ENCODE results near the gene ATG101.

ATG101 gene

DNA sequence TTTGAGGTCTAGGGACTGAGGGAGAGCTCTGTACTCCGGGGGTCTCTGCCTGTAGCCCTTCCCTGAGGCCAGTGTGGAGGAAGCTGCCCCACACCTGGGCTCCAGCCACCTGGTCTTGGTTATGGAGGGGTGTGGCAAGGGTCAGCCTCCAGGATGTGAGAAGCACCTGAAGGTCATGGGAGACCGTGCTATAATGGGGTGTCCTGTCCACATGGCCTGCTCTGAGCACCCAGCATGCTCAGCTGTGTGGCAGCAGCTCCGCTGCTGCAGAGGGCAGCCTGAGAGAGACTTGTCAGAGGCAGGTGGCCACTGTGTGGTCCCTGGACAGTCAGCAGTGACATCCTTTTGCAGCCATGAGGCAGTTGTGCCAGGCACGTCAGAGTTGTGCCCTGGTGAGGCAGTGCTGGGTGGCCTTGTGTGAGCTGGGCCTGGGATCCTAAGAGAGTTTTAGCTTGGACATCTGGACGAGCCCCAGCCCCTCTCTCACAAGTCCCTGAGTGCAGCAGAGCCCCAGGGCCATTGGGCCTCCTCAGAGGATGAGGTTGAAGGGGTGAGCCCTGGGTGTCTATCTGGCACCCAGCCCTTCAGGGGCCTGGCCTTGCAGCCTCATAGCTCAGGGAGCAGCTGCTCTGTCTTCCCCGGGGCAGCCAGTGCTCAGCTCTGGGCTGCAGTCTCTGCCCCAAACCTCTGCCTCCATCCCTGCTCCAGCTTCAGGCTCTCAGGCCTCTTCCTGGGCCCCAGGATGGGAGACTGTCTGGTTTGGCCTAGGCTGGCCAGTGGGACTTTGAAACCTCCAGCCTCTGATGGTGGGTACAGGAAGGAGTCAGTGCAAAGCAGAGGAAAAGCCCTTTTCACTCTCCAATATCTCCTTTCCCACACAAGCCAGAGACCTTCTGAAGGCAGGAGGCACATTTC lies 7.4 kb upstream of the ATG101 start:
- peaks cover 24% of the 10 kb centered on the region for H3K4me1 Mint-ChIP-seq

DNA sequence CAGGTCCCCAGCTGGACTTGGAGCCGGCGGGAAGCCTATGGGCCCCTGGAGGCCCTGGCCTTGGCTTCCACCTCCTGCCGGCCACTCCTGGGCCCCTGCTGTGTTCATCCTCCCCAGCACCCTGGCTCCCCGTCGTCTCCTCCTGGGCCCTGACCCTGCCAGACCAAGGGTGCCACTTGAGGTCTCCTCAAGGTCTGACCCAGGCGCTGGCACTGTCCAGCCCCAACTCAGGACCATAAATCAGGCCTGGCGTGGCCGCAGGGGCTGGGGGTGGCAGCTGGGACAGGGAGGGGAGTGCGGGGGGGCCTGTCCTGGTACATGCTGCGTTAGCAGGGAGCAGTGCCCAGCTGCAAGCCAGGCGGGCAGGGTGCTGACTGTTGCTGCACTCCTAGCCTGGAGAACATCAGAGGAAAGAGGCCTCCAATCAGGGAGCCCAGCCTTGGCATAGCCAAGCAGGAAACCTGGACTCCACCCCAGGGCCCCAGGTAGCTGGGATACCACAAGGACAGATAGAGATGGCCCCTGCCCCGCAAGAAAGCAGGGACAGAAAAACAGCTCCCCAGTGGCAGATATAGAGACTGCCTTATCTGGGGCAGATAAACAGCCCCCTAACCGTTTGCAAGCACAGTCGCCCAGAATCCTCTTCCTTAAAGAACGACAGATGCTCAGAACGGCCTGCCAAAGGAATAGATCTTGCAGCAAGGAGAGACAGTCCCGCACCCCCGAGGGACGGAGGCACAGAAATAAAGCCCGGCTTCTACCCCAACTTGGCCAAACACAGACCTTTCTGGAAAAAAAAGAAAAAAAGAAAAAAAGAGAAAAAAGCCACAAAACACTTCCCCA lies 6.5 kb upstream of the ATG101 start:
- no peak for DNase-seq
- Mint-ChIP-seq H3K9me3 (no peaks in the 10 kb centered on the region), H3K36me3 (ENCODE audit: low read depth) (no peaks in the 10 kb centered on the region), H3K27ac (peak overlapping the region; percentile 86), H3K27me3 (ENCODE audit: low read depth, poor library complexity) (peaks cover 30% of the 10 kb centered on the region), H3K4me1 (peaks cover 24% of the 10 kb centered on the region), H3K4me3 (no peak overlapping the region)
- TF ChIP-seq, protein P1, sequence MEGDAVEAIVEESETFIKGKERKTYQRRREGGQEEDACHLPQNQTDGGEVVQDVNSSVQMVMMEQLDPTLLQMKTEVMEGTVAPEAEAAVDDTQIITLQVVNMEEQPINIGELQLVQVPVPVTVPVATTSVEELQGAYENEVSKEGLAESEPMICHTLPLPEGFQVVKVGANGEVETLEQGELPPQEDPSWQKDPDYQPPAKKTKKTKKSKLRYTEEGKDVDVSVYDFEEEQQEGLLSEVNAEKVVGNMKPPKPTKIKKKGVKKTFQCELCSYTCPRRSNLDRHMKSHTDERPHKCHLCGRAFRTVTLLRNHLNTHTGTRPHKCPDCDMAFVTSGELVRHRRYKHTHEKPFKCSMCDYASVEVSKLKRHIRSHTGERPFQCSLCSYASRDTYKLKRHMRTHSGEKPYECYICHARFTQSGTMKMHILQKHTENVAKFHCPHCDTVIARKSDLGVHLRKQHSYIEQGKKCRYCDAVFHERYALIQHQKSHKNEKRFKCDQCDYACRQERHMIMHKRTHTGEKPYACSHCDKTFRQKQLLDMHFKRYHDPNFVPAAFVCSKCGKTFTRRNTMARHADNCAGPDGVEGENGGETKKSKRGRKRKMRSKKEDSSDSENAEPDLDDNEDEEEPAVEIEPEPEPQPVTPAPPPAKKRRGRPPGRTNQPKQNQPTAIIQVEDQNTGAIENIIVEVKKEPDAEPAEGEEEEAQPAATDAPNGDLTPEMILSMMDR (IDR thresholded peaks at IDR 0.05): no peak

More for the DNA sequence above, 7.4 kb upstream of the ATG101 start:
- Mint-ChIP-seq H3K4me3 (no peak overlapping the region), H3K9me3 (no peaks in the 10 kb centered on the region), H3K27me3 (ENCODE audit: low read depth, poor library complexity) (peaks cover 28% of the 10 kb centered on the region), H3K27ac (no peak overlapping the region), H3K36me3 (ENCODE audit: low read depth) (no peaks in the 10 kb centered on the region)
- TF ChIP-seq, protein P1 (IDR thresholded peaks at IDR 0.05): no peak
- no peak for DNase-seq

DNA sequence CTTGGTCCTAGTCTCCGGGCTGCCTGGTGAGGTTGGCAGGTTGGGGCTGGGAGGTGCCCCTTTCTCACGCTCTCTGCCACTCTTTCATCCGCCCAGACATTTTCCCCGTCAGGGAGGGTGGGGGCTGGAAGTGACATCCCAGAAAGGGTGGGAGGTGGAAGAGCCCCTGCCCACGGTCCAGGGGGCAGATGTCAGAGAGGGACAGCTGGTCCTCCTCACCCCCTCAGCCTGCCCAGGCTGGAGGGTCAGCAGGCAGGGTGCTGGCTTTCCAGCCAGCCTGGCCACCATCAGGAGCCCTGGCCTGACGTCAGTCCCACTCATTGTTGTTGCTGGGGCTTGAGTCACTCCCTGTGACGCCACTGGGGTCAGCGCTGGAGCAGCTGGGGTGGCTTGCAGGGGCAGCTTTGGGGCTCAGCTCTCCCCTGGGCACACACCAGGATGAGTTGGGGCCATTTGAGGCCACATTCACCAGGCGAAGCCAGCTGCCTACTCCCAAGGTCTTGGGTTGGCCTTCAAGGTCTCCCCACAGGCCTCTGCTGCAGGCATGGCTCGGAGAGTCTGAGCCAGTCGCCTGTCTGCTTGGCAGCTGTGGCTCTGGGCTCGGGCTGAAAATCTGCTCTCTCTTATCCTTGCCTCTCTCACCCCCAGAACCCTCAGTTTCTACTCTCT lies 5.7 kb upstream of the ATG101 start:
- TF ChIP-seq, protein P1 (IDR thresholded peaks at IDR 0.05): no peak
- Mint-ChIP-seq H3K4me3 (no peak overlapping the region), H3K27me3 (ENCODE audit: low read depth, poor library complexity) (peaks cover 30% of the 10 kb centered on the region)

GRCh38 chr12:52066346-52067080 lies 3.3 kb upstream of the ATG101 start:
- Mint-ChIP-seq H3K4me1 (peaks cover 45% of the 10 kb centered on the region), H3K27me3 (ENCODE audit: low read depth, poor library complexity) (peaks cover 34% of the 10 kb centered on the region), H3K27ac (no peak overlapping the region), H3K36me3 (ENCODE audit: low read depth) (no peaks in the 10 kb centered on the region), H3K9me3 (no peaks in the 10 kb centered on the region), H3K4me3 (no peak overlapping the region)
- no peak for DNase-seq
- TF ChIP-seq, protein P1 (IDR thresholded peaks at IDR 0.05): no peak

More for the DNA sequence above, 5.7 kb upstream of the ATG101 start:
- H3K27ac Mint-ChIP-seq: no peak overlapping the region
- DNase-seq: no peak
- H3K4me1 Mint-ChIP-seq: peaks cover 26% of the 10 kb centered on the region
- no peaks in the 10 kb centered on the region for H3K36me3 Mint-ChIP-seq (ENCODE audit: low read depth)
- H3K9me3 Mint-ChIP-seq: no peaks in the 10 kb centered on the region

DNA sequence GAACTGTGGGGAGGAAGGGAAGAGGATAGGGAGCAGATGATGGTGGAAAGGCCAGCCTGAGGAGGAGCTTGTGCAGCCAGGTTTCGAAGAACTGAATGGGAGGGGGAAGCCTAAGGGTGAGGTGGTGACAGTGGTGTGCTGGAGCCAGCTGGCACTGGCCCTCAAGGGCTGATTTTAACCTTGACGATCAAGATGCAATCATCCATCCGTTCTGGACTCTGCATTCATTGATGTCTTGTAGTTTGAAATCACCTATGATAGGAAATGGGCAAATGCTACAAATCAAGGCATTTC lies 2.8 kb upstream of the ATG101 start:
- Mint-ChIP-seq H3K27me3 (ENCODE audit: low read depth, poor library complexity) (peaks cover 34% of the 10 kb centered on the region), H3K36me3 (ENCODE audit: low read depth) (no peaks in the 10 kb centered on the region), H3K27ac (no peak overlapping the region), H3K9me3 (no peaks in the 10 kb centered on the region), H3K4me1 (peaks cover 49% of the 10 kb centered on the region), H3K4me3 (no peak overlapping the region)
- TF ChIP-seq, protein P1 (IDR thresholded peaks at IDR 0.05): no peak
- DNase-seq: no peak
